ENCODE results near the gene LBHD2. TPM values are rescaled to one million over a fixed set of nuclear protein-coding genes. Genes with fewer than 3 reads are reported as not detected.

LBHD2 gene
- total and polyA plus RNA-seq, 10 of the 15 experiments (the other 5 are each of a cell fraction or from before 2014, with no cell fraction given), result not detected

- Histone ChIP-seq H3K9ac (ENCODE audit: control insufficient read depth, insufficient read depth, low read length) (no peak overlapping the region), H3K4me1 (ENCODE audit: control insufficient read depth, insufficient read depth, low read length) (peaks cover 40% of the 10 kb centered on the region), H2AFZ (ENCODE audit: control insufficient read depth, low read depth, low read length) (no peak overlapping the region), H3K9me3 (replicated peaks; ENCODE audit: control insufficient read depth, insufficient read depth, low read length) (no peaks in the 10 kb centered on the region), H4K20me1 (ENCODE audit: control insufficient read depth, insufficient read depth) (no peaks in the 10 kb centered on the region), H3K27me3 (replicated peaks in 1 of 2; ENCODE audit: control insufficient read depth in 2 of 2, insufficient read depth in 2 of 2, low read length in 1 of 2) (no peaks in the 10 kb centered on the region), H3K79me2 (ENCODE audit: control insufficient read depth, insufficient read depth, low read length) (no peaks in the 10 kb centered on the region), H3K4me2 (ENCODE audit: control insufficient read depth, insufficient read depth) (no peak overlapping the region), H3K36me3 (ENCODE audit: control insufficient read depth in 2 of 2, insufficient read depth in 2 of 2, low read length in 1 of 2) (no peaks in the 10 kb centered on the region), H3K27ac (ENCODE audit: control insufficient read depth, insufficient read depth) (no peak overlapping the region), H3K4me3 (no peak overlapping the region)
- in situ Hi-C loops (cut with MboI), result no loop called here
- CTCF ChIA-PET, result interaction anchor here (1.5 to 4.9 kb wide), 2 partner anchors 9 to 13 kb away, joined by 3 to 23 read pairs; no protein-coding TSS in a partner anchor
- intact Hi-C loops (cut with micrococcal nuclease; ENCODE audit: unreplicated experiment), result no loop called here
- FAIRE-seq, result no peak
- POLR2A ChIA-PET, result interaction anchor here (0.7 kb wide), 1 partner anchor 9 kb away, joined by 3 read pairs; no protein-coding TSS in a partner anchor
- TF ChIP-seq SIN3A (IDR thresholded peaks at IDR 0.05; ENCODE audit: low read depth, low read length) (no peak), RBBP5 (conservative IDR thresholded peaks at IDR 0.05) (no peak), FOXM1 (IDR thresholded peaks at IDR 0.05; ENCODE audit: low read depth, low read length) (no peak), ZNF622 (IDR thresholded peaks at IDR 0.05) (no peak), IRF3 (IDR thresholded peaks at IDR 0.05) (no peak)
- BruUV-seq (replicated peaks), result no TSS peak
- DNase-seq (ENCODE audit: low read depth, low spot score), result no peak
- RAD21 ChIA-PET (ENCODE audit: unreplicated experiment), result no interaction called here
- SMC1A ChIA-PET (ENCODE audit: uncharacterized antibody, unreplicated experiment), result interaction anchor here (2.3 kb wide), 1 partner anchor 12 kb away, joined by 7 read pairs; no protein-coding TSS in a partner anchor
- ATAC-seq, result no peak
- WGBS (ENCODE audit: insufficient coverage, insufficient replicate concordance, low lambda C conversion rate, missing lambda C conversion rate), result 67% methylated on average over 9 of the region's 10 CpGs
These were observed 34.1 kb downstream of the LBHD2 start for GRCh38 chr14:103118018-103118662.
